GM23248 (cell line): ENCODE data around the gene ALK. TPM values are rescaled to one million over a fixed set of nuclear protein-coding genes. Genes with fewer than 3 reads are reported as not detected.
A peak's percentile ranks its signal among the peaks of the same experiment; 100 is the strongest.

Experiments used
- DNase-seq: peaks from one replicate; pipeline ENCODE4 v3.0.0-alpha.2; 2015
- H2AFZ ChIP-seq: fragments of 200-600 bp; sonication (generic); 2 replicates; pipeline ENCODE4 v1.6.1; 2016; ENCODE audit warnings: antibody characterized with exemption
- H3F3A ChIP-seq: fragments of 200-600 bp; sonication (generic); 2 replicates; pipeline ENCODE4 v1.6.1; 2016; ENCODE audit warnings: mild to moderate bottlenecking, antibody characterized with exemption, mixed run types; ENCODE audit not compliant: insufficient read depth
- H3K27ac ChIP-seq: fragments of 200-600 bp; sonication (generic); 2 replicates; pipeline ENCODE4 v1.5.1; 2016; ENCODE audit warnings: mild to moderate bottlenecking
- H3K27me3 ChIP-seq: fragments of 200-600 bp; sonication (generic); replicated peaks from 2 replicates; pipeline ENCODE4 v1.6.1; 2016; ENCODE audit warnings: mild to moderate bottlenecking; ENCODE audit not compliant: insufficient read depth
- H3K36me3 ChIP-seq: fragments of 200-600 bp; sonication (generic); 2 replicates; pipeline ENCODE4 v1.6.1; 2016; ENCODE audit warnings: low read depth, mild to moderate bottlenecking
- H3K4me1 ChIP-seq: fragments of 200-600 bp; sonication (generic); 2 replicates; pipeline ENCODE4 v1.6.1; 2016; ENCODE audit warnings: mild to moderate bottlenecking; ENCODE audit not compliant: insufficient read depth
- H3K4me2 ChIP-seq: fragments of 200-600 bp; sonication (generic); one replicate; pipeline ENCODE4 v1.6.1; 2016; ENCODE audit warnings: mild to moderate bottlenecking; ENCODE audit not compliant: unreplicated experiment
- H3K4me3 ChIP-seq: fragments of 200-600 bp; sonication (generic); 2 replicates; pipeline ENCODE4 v1.5.1; 2016; ENCODE audit warnings: mild to moderate bottlenecking
- H3K79me2 ChIP-seq: fragments of 200-600 bp; sonication (generic); 2 replicates; pipeline ENCODE4 v1.6.1; 2016; ENCODE audit warnings: mild to moderate bottlenecking; ENCODE audit not compliant: insufficient read depth
- H3K9ac ChIP-seq: fragments of 200-600 bp; sonication (generic); 2 replicates; pipeline ENCODE4 v1.6.1; 2016; ENCODE audit warnings: mild to moderate bottlenecking
- H3K9me2 ChIP-seq: fragments of 200-600 bp; sonication (generic); 2 replicates; pipeline ENCODE4 v1.6.1; 2016; ENCODE audit warnings: mixed run types, mild to moderate bottlenecking, moderate library complexity; ENCODE audit not compliant: insufficient read depth
- H3K9me3 ChIP-seq: fragments of 200-600 bp; sonication (generic); one replicate; pipeline ENCODE4 v1.6.1; 2017; ENCODE audit warnings: low read depth
- H4K20me1 ChIP-seq: fragments of 200-600 bp; sonication (generic); 2 replicates; pipeline ENCODE4 v1.6.0; 2016; ENCODE audit not compliant: insufficient read depth
- EZH2 ChIP-seq: fragments of 200-600 bp; sonication (generic); IDR thresholded peaks from 2 replicates; pipeline ENCODE4 v1.6.1; 2018; ENCODE audit warnings: antibody characterized with exemption, mild to moderate bottlenecking; ENCODE audit not compliant: insufficient read depth, poor library complexity, severe bottlenecking
- EZH2phosphoT487 ChIP-seq: fragments of 200-600 bp; sonication (generic); IDR thresholded peaks from 2 replicates; pipeline ENCODE4 v1.6.1; 2018; ENCODE audit warnings: antibody characterized with exemption, moderate library complexity, mild to moderate bottlenecking, low read depth; ENCODE audit not compliant: insufficient read depth
- WGBS, 2 experiments: methylation state at CpG; one replicate each; pipeline ENCODE4 v1.1.6; 2015 to 2017; ENCODE audit warnings: low lambda C conversion rate in 2 of 2, low coverage in 1 of 2; ENCODE audit errors: missing lambda C conversion rate in 2 of 2; 5-methylcytosine and 5-hydroxymethylcytosine counted together
- in situ Hi-C: fragments of 300-500 bp; cut with MboI; formaldehyde crosslinking; loops from 2 replicates; pipeline ENCODE4 v1.15.0; 2020
- polyA plus RNA-seq: library from polyadenylated mRNA; unstranded; fragments of >200 nt; fragmentation: Nextera tagmentation; extraction: Ambion mirVana; gene quantifications from 2 replicates; pipeline ENCODE4 v1.2.1, GENCODE V29; 2016
- total RNA-seq: library from RNA; depleted of rRNA; stranded (reverse); fragments of >200 nt; shearing (Covaris generic); gene quantifications from 2 replicates; pipeline ENCODE4 v1.2.3, GENCODE V29; 2014

The ALK gene
- total and polyA plus RNA-seq, 2 experiments from 2014 or later: under 0.01 to 0.05 TPM

GRCh38 chr2:29607038-29607420 lies 314.4 kb downstream of the ALK start:
- no peak overlapping the region for H3K27ac ChIP-seq
- H3F3A ChIP-seq: peaks cover 13% of the 10 kb centered on the region; the same call in 1 of the 2 replicates
- no peaks in the 10 kb centered on the region for H3K9me2 ChIP-seq
- H3K9ac ChIP-seq: no peak overlapping the region
- peaks cover 13% of the 10 kb centered on the region for H3K4me1 ChIP-seq
- no peaks in the 10 kb centered on the region for H3K79me2 ChIP-seq
- in situ Hi-C loops: no loop called here
- 90 to 100% methylated on average over 4 of the region's 4 CpGs for WGBS, 2 experiments
- H3K27me3 ChIP-seq: no peaks in the 10 kb centered on the region
- no peak overlapping the region for H3K4me3 ChIP-seq
- H4K20me1 ChIP-seq: no peaks in the 10 kb centered on the region
- no peak for TF ChIP-seq EZH2
- TF ChIP-seq EZH2phosphoT487: no peak
- no peaks in the 10 kb centered on the region for H3K9me3 ChIP-seq
- H3K4me2 ChIP-seq: no peak overlapping the region
- H2AFZ ChIP-seq: peak overlapping the region; percentile 79; the same call in 1 of the 2 replicates
- H3K36me3 ChIP-seq: no peaks in the 10 kb centered on the region
- no peak for DNase-seq

- Histone ChIP-seq H3K79me2 (no peaks in the 10 kb centered on the region), H3K27ac (peak overlapping the region; percentile 75), H3K27me3 (no peaks in the 10 kb centered on the region), H3K4me2 (peak overlapping the region; percentile 32), H3F3A (peaks cover 13% of the 10 kb centered on the region; the same call in 1 of the 2 replicates), H3K36me3 (no peaks in the 10 kb centered on the region), H3K4me3 (no peak overlapping the region), H3K9me2 (no peaks in the 10 kb centered on the region), H2AFZ (peak overlapping the region; percentile 79), H3K9ac (peak overlapping the region; percentile 13; the same call in 1 of the 2 replicates), H4K20me1 (no peaks in the 10 kb centered on the region), H3K9me3 (no peaks in the 10 kb centered on the region), H3K4me1 (peaks cover 13% of the 10 kb centered on the region)
- WGBS, 2 experiments: 45 to 48% methylated on average over 1 of the region's 1 CpG
- TF ChIP-seq EZH2phosphoT487: no peak
- no peak for TF ChIP-seq EZH2
- in situ Hi-C loops: no loop called here
- DNase-seq: peak; percentile 83
These were observed 315.0 kb downstream of the ALK start for GRCh38 chr2:29606104-29607037.

GRCh38 chr2:29603341-29603740 lies 318.0 kb downstream of the ALK start:
- 12 to 23% methylated on average over 1 of the region's 1 CpG for WGBS, 2 experiments
- in situ Hi-C loops: no loop called here
- Histone ChIP-seq H3K9me2 (no peaks in the 10 kb centered on the region), H3K9me3 (no peaks in the 10 kb centered on the region), H3K27ac (no peak overlapping the region), H3K4me2 (no peak overlapping the region), H3K9ac (no peak overlapping the region), H2AFZ (no peak overlapping the region), H3K79me2 (no peaks in the 10 kb centered on the region), H3K36me3 (no peaks in the 10 kb centered on the region), H3K4me1 (peaks cover 13% of the 10 kb centered on the region), H4K20me1 (no peaks in the 10 kb centered on the region), H3K4me3 (no peak overlapping the region), H3K27me3 (no peaks in the 10 kb centered on the region), H3F3A (peaks cover 13% of the 10 kb centered on the region; the same call in 1 of the 2 replicates)
- TF ChIP-seq EZH2phosphoT487: no peak
- no peak for TF ChIP-seq EZH2
- DNase-seq: no peak

- H3K36me3 ChIP-seq: no peaks in the 10 kb centered on the region
- no peaks in the 10 kb centered on the region for H3K9me3 ChIP-seq
- no peak for DNase-seq
- H3K9me2 ChIP-seq: no peaks in the 10 kb centered on the region
- TF ChIP-seq EZH2phosphoT487: no peak
- TF ChIP-seq EZH2: no peak
- H3K79me2 ChIP-seq: no peaks in the 10 kb centered on the region
- no peak overlapping the region for H2AFZ ChIP-seq
- no peak overlapping the region for H3K4me2 ChIP-seq
- no peaks in the 10 kb centered on the region for H3K27me3 ChIP-seq
- H3K4me3 ChIP-seq: no peak overlapping the region
- no peak overlapping the region for H3K27ac ChIP-seq
- in situ Hi-C loops: no loop called here
- no peak overlapping the region for H3K9ac ChIP-seq
- H4K20me1 ChIP-seq: no peaks in the 10 kb centered on the region
- peaks cover 13% of the 10 kb centered on the region; the same call in 1 of the 2 replicates for H3F3A ChIP-seq
- peaks cover 13% of the 10 kb centered on the region for H3K4me1 ChIP-seq
- WGBS, 2 experiments: 67 to 71% methylated on average over 3 of the region's 3 CpGs
These were observed 319.5 kb downstream of the ALK start for GRCh38 chr2:29601872-29602271.
